ENCODE measurements around the gene PLIN4.

- no peak for TF ChIP-seq EZH2 (IDR thresholded peaks at IDR 0.05; ENCODE audit: insufficient read depth, poor library complexity, severe bottlenecking)
- no peak for TF ChIP-seq EZH2phosphoT487 (IDR thresholded peaks at IDR 0.05; ENCODE audit: insufficient read depth, low read depth)
Measured at GRCh38 chr19:4553092-4553695, 34.9 kb upstream of the PLIN4 start.
